Subcutaneous adipose tissue (tissue), 4 donors: Measurements from ENCODE around the gene EDEM3. TPM values are rescaled to one million over a fixed set of nuclear protein-coding genes. Genes with fewer than 3 reads are reported as not detected.

ENCODE experiments used
- CTCF ChIP-seq: fragments of 450-650 bp; IDR thresholded peaks from one replicate; pipeline ENCODE4 v1.5.1; 2016; ENCODE audit warnings: low read depth, mild to moderate bottlenecking, control low read depth, antibody characterized with exemption, moderate library complexity
- total RNA-seq, 4 donors: library from RNA; depleted of rRNA; stranded (reverse); fragments of >200 nt; gene quantifications; one replicate each; pipeline ENCODE4 v1.1.0, GENCODE V29; 2016

The EDEM3 gene
- total RNA-seq, 4 donors from 2014 or later = 29.6 to 66.4 (median 44.9) TPM

- TF ChIP-seq CTCF = no peak
Observed at GRCh38 chr1:184745929-184746638, 8.6 kb downstream of the EDEM3 start.

GRCh38 chr1:184745110-184745509 lies 9.5 kb downstream of the EDEM3 start:
- TF ChIP-seq CTCF = no peak

- no peak for TF ChIP-seq CTCF
Observed at GRCh38 chr1:184743062-184743756, 11.4 kb downstream of the EDEM3 start.

GRCh38 chr1:184740344-184740743 lies 14.3 kb downstream of the EDEM3 start:
- TF ChIP-seq CTCF = no peak

- no peak for TF ChIP-seq CTCF
Observed at GRCh38 chr1:184739796-184740195, 14.9 kb downstream of the EDEM3 start.

- TF ChIP-seq CTCF = no peak
Observed at GRCh38 chr1:184739070-184739469, 15.6 kb downstream of the EDEM3 start.

- no peak for TF ChIP-seq CTCF
Observed at GRCh38 chr1:184734980-184735379, 19.7 kb downstream of the EDEM3 start.
